ENCODE results near the gene NANP.

DNA sequence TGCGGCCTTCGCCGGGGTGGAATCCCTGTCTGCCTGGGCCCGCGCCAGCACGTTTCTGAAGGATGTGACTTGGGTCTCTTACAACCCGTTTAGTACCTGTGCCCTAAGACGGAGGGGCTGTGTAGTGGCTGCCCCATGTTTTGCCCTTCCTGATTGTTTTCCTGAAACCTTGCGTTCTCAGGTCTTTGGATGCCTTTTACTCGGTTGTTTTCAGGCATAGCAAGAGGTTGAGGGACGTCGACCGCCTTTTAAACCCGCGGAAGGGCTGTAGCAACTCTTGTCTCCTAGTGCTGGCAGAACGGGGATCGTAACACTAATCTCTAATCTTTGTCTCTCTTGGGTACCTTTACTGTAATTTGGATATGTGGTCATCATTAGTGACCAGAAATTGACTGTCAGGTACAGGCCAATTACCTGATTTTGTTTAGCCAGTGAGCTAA, 706 bp upstream of the NANP start:
- TF ChIP-seq SIN3A (IDR thresholded peaks at IDR 0.05; ENCODE audit: low read depth) = no peak; the same call in 1 of the 2 replicates
- TF ChIP-seq, protein P1, sequence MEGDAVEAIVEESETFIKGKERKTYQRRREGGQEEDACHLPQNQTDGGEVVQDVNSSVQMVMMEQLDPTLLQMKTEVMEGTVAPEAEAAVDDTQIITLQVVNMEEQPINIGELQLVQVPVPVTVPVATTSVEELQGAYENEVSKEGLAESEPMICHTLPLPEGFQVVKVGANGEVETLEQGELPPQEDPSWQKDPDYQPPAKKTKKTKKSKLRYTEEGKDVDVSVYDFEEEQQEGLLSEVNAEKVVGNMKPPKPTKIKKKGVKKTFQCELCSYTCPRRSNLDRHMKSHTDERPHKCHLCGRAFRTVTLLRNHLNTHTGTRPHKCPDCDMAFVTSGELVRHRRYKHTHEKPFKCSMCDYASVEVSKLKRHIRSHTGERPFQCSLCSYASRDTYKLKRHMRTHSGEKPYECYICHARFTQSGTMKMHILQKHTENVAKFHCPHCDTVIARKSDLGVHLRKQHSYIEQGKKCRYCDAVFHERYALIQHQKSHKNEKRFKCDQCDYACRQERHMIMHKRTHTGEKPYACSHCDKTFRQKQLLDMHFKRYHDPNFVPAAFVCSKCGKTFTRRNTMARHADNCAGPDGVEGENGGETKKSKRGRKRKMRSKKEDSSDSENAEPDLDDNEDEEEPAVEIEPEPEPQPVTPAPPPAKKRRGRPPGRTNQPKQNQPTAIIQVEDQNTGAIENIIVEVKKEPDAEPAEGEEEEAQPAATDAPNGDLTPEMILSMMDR (IDR thresholded peaks at IDR 0.05 in 2 of 3, conservative IDR thresholded peaks at IDR 0.05 in 1 of 3; ENCODE audit: borderline replicate concordance in 1 of 3, insufficient read depth in 1 of 3, low read depth in 2 of 3, low read length in 2 of 3) = no peak
